H1 (cell line): Measurements from ENCODE around the gene LYAR. TPM values are rescaled to one million over a fixed set of nuclear protein-coding genes. Genes with fewer than 3 reads are reported as not detected.

Experiments used
- ATF2 ChIP-seq: IDR thresholded peaks from 2 replicates; pipeline ENCODE4 v1.6.1; 2012; ENCODE audit warnings: low read length, inconsistent platforms
- ATF3 ChIP-seq: IDR thresholded peaks from 2 replicates; pipeline ENCODE4 v1.6.1; 2011; ENCODE audit warnings: low read depth, mild to moderate bottlenecking, low read length; ENCODE audit not compliant: insufficient read depth
- CEBPB ChIP-seq: IDR thresholded peaks from 2 replicates; pipeline ENCODE4 v1.6.1; 2012; ENCODE audit warnings: low read depth, low read length
- E2F6 ChIP-seq: IDR thresholded peaks from 2 replicates; pipeline ENCODE4 v1.6.1; 2012; ENCODE audit warnings: inconsistent platforms
- GABPA ChIP-seq: IDR thresholded peaks from 2 replicates; pipeline ENCODE4 v1.6.1; 2011; ENCODE audit warnings: mild to moderate bottlenecking, low read length, moderate library complexity, borderline replicate concordance; ENCODE audit not compliant: insufficient read depth
- GTF2F1 ChIP-seq: IDR thresholded peaks from 2 replicates; pipeline ENCODE4 v1.6.1; 2012; ENCODE audit warnings: low read depth, low read length, improper control_type of control experiment, borderline replicate concordance
- KDM4A ChIP-seq: IDR thresholded peaks from one replicate; pipeline ENCODE4 v1.7.1; 2012; ENCODE audit warnings: low read depth, mild to moderate bottlenecking, moderate library complexity, low read length, inconsistent platforms; ENCODE audit not compliant: severe bottlenecking
- RXRA ChIP-seq: IDR thresholded peaks from 2 replicates; pipeline ENCODE4 v1.6.1; 2011; ENCODE audit warnings: low read depth, mild to moderate bottlenecking, low read length, moderate library complexity; ENCODE audit not compliant: insufficient read depth
- SP2 ChIP-seq: IDR thresholded peaks from 2 replicates; pipeline ENCODE4 v1.6.1; 2012; ENCODE audit warnings: mild to moderate bottlenecking, low read length, inconsistent platforms
- polyA plus RNA-seq, 7 experiments: library from polyadenylated mRNA; depleted of rRNA in 3 of 7; stranded (reverse) in 5 of 7; unstranded in 2 of 7; fragments of >200 nt in 5 of 7; fragments of 200-250 nt in 2 of 7; gene quantifications; 1 replicate in 5 of 7; 2 replicates in 1 of 7; 4 replicates in 1 of 7; pipeline versions ENCODE4 v1.2.1 to v1.2.3, GENCODE V29; 2011 to 2013; ENCODE audit warnings: missing spikeins in 2 of 7, mixed read lengths in 2 of 7
- total RNA-seq: library from RNA; stranded (reverse); fragmentation: NEBNext Ultra II Directional; extraction: Animal tissue kit (Norgen Biotek cat#: 25700); gene quantifications from 2 replicates; pipeline ENCODE4 v1.2.1, GENCODE V29; 2021

The LYAR gene
- total and polyA plus RNA-seq, 2 of the 8 experiments (the other 6 are each of a cell fraction or from before 2014, with no cell fraction given) = 6.5 to 46.9 TPM

- TF ChIP-seq KDM4A (peak; percentile 97), SP2 (no peak), ATF3 (peak; percentile 41; the same call in 1 of the 2 replicates), CEBPB (no peak), RXRA (no peak), GABPA (peak; percentile 96), E2F6 (no peak), GTF2F1 (peak; percentile 20; the same call in 1 of the 2 replicates), ATF2 (peak; percentile 87; the same call in 1 of the 2 replicates)
Measured at GRCh38 chr4:4248029-4248884, 41.7 kb downstream of the LYAR start, which contains the start of gene TMEM128 (continued).
